Uterus (tissue), 2 donors: ENCODE measurements around the gene PYROXD2.

Experiments used
- CTCF ChIP-seq, 4 experiments: fragments of 200-600 bp in 2 of 4; fragments of 450-650 bp in 2 of 4; sonication (generic) in 2 of 4; IDR thresholded peaks; one replicate each; pipeline ENCODE4 v1.5.1; 2016 to 2019; ENCODE audit warnings: antibody characterized with exemption in 4 of 4, mild to moderate bottlenecking in 2 of 4, moderate library complexity in 1 of 4
- POLR2A ChIP-seq, 2 donors: fragments of 450-650 bp; IDR thresholded peaks; one replicate each; pipeline ENCODE4 v1.6.1; 2016; ENCODE audit warnings: antibody characterized with exemption in 2 of 2, mild to moderate bottlenecking in 1 of 2, moderate library complexity in 1 of 2

GRCh38 chr10:98414932-98415730, at the start of gene PYROXD2:
- TF ChIP-seq CTCF (IDR thresholded peaks at IDR 0.05) (peak in 1 of 4 experiments; percentile 19), POLR2A (IDR thresholded peaks at IDR 0.05) (peak; percentile 50 to 55)
